Activated T-cell treated with anti-CD3 and anti-CD28 coated beads, Interleukin-2, amount 50 U/mL, for 24 hours (primary cell): ENCODE data around the gene STK10.

ENCODE experiments used
- DNase-seq: peaks from one replicate; pipeline ENCODE4 v3.0.0-alpha.2; 2020
- H3K27ac Mint-ChIP-seq: 2 replicates; pipeline ENCODE4 v1.8.0; 2020; ENCODE audit warnings: mild to moderate bottlenecking, mixed read lengths
- H3K27me3 Mint-ChIP-seq: 2 replicates; pipeline ENCODE4 v1.8.0; 2020; ENCODE audit warnings: mixed read lengths
- H3K36me3 Mint-ChIP-seq: 2 replicates; pipeline ENCODE4 v1.8.0; 2020; ENCODE audit warnings: low read depth, mixed read lengths
- H3K4me1 Mint-ChIP-seq: 2 replicates; pipeline ENCODE4 v1.8.0; 2020; ENCODE audit warnings: low read depth, mixed read lengths
- H3K4me3 Mint-ChIP-seq: 2 replicates; pipeline ENCODE4 v1.8.0; 2020; ENCODE audit warnings: mild to moderate bottlenecking, moderate library complexity, mixed read lengths
- H3K9me3 Mint-ChIP-seq: 2 replicates; pipeline ENCODE4 v1.8.0; 2020; ENCODE audit warnings: mixed read lengths

Gene STK10

DNA sequence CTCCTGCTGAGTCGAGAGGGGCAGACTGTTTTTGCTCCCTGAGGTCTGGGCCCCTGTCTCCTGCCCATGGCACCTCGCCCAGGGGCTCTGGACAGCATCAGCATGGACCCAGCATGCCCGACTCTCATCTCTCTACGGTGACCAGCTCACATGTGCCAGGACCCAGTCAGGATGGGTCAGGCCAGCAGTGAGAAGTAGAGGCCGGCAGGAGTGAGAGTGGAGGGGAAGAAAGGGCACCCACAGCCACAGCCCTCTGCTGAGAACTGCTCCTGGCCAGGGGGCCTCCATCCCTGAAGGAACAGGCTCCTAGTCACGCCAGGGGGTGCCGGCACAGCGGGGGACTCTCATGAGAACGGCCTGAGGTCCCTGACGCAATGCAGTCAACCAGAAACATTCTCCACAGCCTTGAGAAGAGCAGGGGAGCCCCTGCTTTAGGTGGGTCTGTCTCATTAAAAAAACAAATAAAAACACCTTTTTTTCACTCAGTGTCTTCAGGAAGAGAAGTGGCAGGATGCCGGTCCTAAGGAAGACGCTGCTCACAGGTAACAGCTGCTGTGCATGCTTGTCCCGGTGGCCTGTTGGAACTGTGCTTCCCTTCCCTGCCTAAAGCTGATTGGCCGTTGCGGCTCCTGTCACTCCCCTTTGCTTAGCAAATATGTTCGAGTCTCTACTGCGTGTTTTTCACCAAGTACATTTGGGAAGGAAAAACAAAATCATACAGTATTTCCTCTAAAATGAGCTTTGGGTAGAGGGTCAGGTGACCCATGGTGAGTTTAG, 95.9 kb downstream of the STK10 start:
- peak overlapping the region; percentile 33 for H3K27ac Mint-ChIP-seq
- H3K4me1 Mint-ChIP-seq: peaks cover 6% of the 10 kb centered on the region
- DNase-seq: no peak

DNA sequence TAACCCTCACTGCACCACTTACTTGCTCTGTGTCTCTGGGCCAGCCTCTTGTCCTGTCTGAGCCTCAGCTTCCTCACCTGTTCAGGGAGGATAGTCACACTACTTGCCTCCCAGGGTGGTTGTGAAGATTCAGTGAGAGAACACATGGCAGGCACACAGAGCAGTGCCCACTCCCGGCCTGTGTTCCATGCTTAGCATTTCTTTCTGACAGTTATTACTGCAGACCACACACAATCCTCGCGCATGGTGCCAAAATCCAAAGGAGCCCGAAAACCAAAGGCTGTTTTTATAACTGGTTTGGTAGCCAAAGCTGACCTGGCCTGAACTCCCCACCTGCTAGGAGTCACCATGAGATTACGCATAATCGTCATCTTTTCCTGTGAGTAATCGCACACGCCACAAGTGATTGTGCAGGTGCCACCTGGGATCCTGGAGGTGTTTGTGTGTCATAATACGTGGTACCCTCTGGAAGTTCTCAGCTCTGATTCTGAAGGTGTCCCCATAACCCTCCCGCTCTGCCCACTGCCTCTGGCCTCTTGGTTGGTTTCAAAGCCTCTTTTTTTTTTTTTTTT, 97.0 kb downstream of the STK10 start:
- DNase-seq: no peak
- Mint-ChIP-seq H3K27me3 (no peaks in the 10 kb centered on the region), H3K4me3 (no peak overlapping the region)

More for the DNA sequence above, 95.9 kb downstream of the STK10 start:
- Mint-ChIP-seq H3K4me3 (no peak overlapping the region), H3K36me3 (peaks cover 74% of the 10 kb centered on the region), H3K27me3 (no peaks in the 10 kb centered on the region), H3K9me3 (no peaks in the 10 kb centered on the region)

DNA sequence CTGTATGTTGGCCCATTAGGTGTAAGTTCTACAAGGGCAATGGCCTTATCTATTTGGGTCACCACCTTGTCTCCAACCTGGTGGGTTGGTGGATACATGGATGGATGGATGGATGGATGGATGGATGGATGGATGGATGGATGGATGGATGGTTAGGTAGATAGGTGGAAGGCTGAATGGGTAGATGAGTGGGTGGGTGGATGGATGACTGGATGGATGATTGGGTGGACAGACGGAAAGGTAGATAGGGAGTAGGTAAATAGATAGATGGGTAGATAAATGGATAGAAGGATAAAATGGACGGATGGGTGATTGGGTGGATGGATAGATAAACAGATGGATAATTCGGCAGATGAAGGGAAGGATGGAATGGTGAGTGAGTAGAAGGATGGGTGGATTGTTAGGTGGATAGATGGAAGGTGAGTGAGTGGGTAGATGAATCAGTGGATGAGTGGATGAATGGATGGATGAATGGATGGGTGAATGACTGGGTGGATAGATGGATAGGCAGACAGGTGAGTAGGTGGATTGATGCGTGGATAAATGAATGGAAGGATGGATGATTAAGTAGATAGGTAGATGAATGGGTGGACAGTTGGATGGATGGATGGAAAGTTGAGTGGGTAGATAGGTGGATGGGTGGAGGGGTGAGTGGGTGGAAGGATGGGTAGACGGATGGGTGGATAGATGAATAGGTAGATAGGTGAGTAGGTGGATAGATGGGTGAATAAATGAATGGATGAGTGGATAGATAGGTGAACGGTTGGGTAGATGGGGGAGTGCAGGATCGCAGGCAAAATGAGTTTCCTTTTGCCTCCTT, 98.5 kb downstream of the STK10 start:
- Mint-ChIP-seq H3K36me3 (peaks cover 62% of the 10 kb centered on the region), H3K4me1 (peaks cover 13% of the 10 kb centered on the region), H3K27ac (peak overlapping the region; percentile 50)

More for the DNA sequence above, 97.0 kb downstream of the STK10 start:
- H3K4me1 Mint-ChIP-seq: peaks cover 10% of the 10 kb centered on the region
- H3K36me3 Mint-ChIP-seq: peaks cover 74% of the 10 kb centered on the region
- H3K27ac Mint-ChIP-seq: peak overlapping the region; percentile 73
- H3K9me3 Mint-ChIP-seq: no peaks in the 10 kb centered on the region

DNA sequence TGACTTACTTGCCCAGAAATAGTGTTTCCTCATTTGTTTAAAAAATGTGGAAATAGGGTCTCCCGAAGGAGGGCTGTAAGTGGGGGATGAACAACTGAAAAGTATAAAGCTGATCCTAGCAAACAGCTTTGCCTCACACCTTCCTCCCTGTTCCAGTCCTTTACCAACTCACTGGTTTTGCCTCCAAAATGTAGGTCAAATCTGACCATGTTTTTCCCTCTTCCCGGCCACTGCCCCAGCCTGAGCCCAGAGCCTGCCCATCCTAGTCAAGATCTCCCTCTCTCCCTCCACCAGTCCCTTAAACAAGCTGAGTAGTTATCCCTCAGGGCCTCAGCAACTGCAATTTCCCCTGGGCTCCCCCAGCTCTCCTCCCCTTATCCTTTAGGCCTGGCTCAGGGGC, 99.2 kb downstream of the STK10 start:
- Mint-ChIP-seq H3K4me1 (peaks cover 13% of the 10 kb centered on the region), H3K27me3 (no peaks in the 10 kb centered on the region), H3K36me3 (peaks cover 61% of the 10 kb centered on the region), H3K4me3 (no peak overlapping the region), H3K9me3 (no peaks in the 10 kb centered on the region), H3K27ac (peak overlapping the region; percentile 50)
- DNase-seq: peak; percentile 23

More for the DNA sequence above, 98.5 kb downstream of the STK10 start:
- DNase-seq: no peak
- H3K27me3 Mint-ChIP-seq: no peaks in the 10 kb centered on the region
- H3K4me3 Mint-ChIP-seq: no peak overlapping the region
- H3K9me3 Mint-ChIP-seq: no peaks in the 10 kb centered on the region

DNA sequence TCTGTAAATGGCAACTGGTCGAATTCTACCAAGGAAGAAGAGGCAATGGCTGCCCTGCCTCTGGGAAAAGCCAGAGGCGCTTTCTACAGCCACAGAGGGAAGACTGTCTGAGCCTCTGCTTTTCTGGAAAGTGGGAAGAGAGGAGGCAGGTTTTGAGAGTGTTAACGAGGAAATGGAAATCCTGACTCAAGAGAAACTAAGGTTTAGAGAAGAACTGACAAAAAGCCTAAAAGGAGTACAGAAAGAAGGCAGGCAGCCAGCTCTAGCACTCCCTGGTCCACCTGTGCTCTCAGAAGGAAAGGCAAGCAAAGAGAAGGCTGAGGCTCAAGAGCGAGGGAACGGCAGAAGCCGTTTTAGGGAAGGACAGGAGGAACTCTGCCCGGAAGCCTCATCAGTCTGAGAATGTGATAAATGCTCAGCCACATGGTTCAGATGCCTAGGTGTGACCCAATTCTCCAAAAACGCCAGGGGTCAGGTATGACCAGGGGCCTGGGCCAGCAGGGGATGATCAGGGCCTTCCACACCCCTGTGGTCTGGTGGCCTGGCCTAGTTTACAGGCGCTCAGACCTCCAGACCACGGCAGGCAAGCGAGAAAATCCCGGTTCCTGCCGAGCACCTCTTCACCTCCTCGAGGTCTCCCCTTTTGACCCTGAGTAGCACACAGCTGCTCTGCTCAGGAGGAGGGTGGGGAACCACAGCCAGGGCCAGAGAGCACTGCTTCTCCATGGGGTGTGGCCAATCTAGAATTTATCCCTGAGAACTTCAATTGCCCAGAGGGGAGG, 101.6 kb downstream of the STK10 start:
- H3K27ac Mint-ChIP-seq: peak overlapping the region; percentile 79
- DNase-seq: no peak
- peaks cover 13% of the 10 kb centered on the region for H3K4me1 Mint-ChIP-seq
- peaks cover 56% of the 10 kb centered on the region for H3K36me3 Mint-ChIP-seq
- no peaks in the 10 kb centered on the region for H3K9me3 Mint-ChIP-seq
- no peak overlapping the region for H3K4me3 Mint-ChIP-seq
- no peaks in the 10 kb centered on the region for H3K27me3 Mint-ChIP-seq

DNA sequence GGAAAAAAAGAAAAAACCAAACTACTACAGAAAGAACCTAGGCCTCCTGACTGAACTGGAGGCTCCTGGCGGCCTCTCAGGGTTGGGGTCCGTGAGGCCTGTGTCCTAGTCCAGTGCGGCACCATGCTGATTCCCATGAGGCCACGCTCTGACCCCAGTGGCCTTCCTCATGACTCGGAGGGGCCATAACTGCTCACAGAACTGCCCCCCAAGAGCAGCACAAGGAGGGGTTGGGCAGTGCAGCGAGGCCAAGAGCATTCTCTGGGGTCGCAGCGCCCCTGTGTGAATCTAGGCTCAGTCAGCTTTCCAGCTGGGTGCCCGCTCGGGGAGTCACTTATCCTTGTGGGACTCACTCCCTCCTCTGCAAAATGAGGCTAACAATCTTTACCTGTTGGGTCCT, 102.3 kb downstream of the STK10 start:
- H3K4me3 Mint-ChIP-seq: no peak overlapping the region
- no peaks in the 10 kb centered on the region for H3K9me3 Mint-ChIP-seq
- H3K27me3 Mint-ChIP-seq: no peaks in the 10 kb centered on the region
- H3K27ac Mint-ChIP-seq: peak overlapping the region; percentile 79
- DNase-seq: no peak
- peaks cover 56% of the 10 kb centered on the region for H3K36me3 Mint-ChIP-seq
- peaks cover 9% of the 10 kb centered on the region for H3K4me1 Mint-ChIP-seq

DNA sequence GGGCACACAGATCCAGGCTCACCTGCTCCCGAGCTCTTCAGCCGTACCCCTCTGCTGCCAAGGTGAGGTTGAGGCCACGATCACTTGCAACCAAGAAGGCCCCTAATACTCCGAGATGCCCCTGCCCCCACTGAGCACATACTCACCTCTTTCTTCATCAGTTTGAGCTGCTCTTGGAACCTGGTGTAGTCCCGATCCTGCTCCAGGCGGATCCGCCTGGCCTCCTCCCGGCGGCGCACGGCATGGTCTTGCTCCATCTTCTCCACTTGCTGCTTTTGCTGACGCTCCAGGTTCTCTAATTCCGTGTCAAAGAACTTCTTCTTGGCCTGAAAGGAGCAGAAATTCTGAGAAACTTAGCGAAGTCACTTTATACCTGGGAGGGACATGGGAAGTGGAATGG, 105.8 kb downstream of the STK10 start:
- Mint-ChIP-seq H3K4me1 (peaks cover 29% of the 10 kb centered on the region), H3K36me3 (peaks cover 70% of the 10 kb centered on the region), H3K4me3 (no peak overlapping the region), H3K9me3 (no peaks in the 10 kb centered on the region), H3K27me3 (no peaks in the 10 kb centered on the region), H3K27ac (peak overlapping the region; percentile 73)
- peak; percentile 21 for DNase-seq

DNA sequence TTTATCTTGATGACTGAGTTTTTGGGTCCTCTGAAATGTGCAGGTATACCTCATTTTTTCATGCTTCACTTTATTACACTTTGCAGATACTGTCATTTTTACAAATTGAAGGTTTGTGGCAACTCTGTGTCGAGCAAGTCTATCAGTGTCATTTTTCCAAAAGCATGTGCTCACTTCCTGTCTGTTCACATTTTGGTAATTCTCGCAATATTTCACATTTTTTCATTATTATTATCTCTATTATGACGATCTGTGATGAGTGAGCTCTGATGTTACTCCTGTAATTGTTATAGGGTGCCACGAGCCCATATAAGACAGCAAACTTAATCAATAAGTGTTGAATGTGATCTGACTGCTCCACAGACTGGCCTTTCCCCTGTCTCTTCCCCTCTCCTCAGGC, 108.1 kb downstream of the STK10 start:
- no peak for DNase-seq
- Mint-ChIP-seq H3K4me1 (peaks cover 22% of the 10 kb centered on the region), H3K36me3 (peaks cover 80% of the 10 kb centered on the region), H3K4me3 (no peak overlapping the region), H3K27ac (peak overlapping the region; percentile 56), H3K9me3 (no peaks in the 10 kb centered on the region), H3K27me3 (no peaks in the 10 kb centered on the region)

DNA sequence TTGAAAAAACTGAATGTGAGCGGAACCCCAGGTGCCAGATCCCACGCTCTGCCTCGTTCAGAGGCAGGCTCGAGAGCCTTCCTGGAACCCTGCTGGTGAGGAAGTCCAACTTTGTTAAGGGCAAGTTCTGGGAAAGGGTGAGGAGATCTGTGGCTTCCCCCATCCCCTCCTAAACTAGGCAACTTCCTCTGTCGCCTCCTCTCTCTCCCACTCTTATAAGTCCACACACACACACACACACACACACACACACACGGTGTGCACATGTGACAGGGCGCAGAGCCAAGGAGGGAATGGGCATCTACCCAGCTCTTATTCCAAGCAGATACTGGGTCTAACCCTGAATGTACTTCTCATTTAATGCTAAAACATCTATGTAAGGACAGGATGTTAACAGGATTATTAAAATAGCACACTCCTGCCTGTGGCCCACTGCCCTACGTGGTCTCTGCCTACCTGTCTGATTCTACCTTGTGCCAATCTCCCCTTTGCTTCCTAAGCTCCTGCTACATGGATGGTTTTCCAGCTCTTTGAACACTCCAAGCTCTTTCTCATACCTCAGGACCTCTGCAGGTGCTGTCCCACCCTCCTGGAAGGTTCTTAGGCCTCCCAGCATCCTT, 109.2 kb downstream of the STK10 start:
- no peak for DNase-seq

DNA sequence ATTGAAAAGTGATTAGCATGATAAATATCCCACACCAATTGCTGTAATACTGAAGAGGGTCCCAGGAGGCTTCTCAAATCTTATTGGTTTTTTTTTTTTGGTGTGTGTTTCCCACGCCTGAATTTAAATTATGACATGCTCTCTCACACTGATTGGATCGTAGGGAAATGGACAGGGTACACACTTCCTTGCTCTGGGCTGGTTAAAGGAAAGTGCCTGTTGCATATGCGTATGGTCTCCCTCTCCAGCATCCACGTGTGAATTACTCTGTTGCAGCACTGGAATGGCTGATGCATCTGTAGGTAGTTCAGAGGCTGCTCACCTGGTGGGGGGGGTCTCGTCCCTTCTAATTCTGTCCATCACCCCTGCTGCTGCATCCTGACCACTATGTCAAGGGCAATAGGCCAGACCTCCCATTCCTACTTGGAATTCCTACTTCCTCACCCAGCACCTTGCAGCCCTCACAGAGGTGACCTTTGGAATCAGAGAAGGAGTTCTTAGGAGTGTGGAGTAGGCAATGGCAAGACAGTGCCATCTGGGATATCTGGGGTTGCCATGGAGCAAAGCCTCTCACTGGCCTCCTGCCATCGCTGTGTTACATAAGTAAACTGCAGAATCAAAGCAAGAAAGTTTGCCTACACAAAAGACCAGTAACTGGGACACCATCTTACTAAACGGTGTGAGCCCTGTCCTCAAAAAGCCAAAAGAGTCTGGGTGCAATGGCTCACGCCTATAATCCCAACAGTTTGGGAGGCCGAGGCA, 110.2 kb downstream of the STK10 start:
- H3K27ac Mint-ChIP-seq: peak overlapping the region; percentile 92
- no peak for DNase-seq
- peaks cover 84% of the 10 kb centered on the region for H3K36me3 Mint-ChIP-seq
- H3K9me3 Mint-ChIP-seq: no peaks in the 10 kb centered on the region
- peaks cover 22% of the 10 kb centered on the region for H3K4me1 Mint-ChIP-seq
- no peaks in the 10 kb centered on the region for H3K27me3 Mint-ChIP-seq
- H3K4me3 Mint-ChIP-seq: no peak overlapping the region

More for the DNA sequence above, 109.2 kb downstream of the STK10 start:
- Mint-ChIP-seq H3K9me3 (no peaks in the 10 kb centered on the region), H3K36me3 (peaks cover 86% of the 10 kb centered on the region), H3K4me1 (peaks cover 22% of the 10 kb centered on the region), H3K27ac (peak overlapping the region; percentile 92), H3K27me3 (no peaks in the 10 kb centered on the region), H3K4me3 (no peak overlapping the region)

DNA sequence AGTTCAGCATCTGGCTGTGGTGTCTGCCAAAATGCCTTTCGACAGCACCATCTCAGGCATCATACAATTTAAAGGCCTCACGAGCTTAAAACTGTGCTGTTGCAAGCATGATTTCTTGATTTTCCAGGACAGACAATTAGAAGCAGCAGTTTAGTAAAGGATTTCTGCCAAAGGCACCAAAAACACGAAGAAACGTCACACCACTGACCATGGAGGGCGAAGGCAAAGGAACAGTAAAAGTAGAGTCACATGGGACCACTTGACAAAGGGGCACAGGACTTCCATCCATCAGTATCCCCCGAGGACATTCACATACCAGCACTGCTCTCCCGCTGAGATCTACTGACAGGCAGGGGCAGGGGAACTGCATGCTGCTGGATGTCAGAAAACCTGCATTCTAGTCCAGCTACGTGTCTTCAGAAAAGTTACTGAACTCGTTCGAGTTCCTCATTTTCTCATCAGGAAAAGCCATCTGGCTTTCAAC, 111.2 kb downstream of the STK10 start:
- Mint-ChIP-seq H3K4me1 (peaks cover 27% of the 10 kb centered on the region), H3K9me3 (no peaks in the 10 kb centered on the region), H3K27ac (peak overlapping the region; percentile 66), H3K4me3 (no peak overlapping the region), H3K27me3 (no peaks in the 10 kb centered on the region), H3K36me3 (peaks cover 80% of the 10 kb centered on the region)
- DNase-seq: no peak

DNA sequence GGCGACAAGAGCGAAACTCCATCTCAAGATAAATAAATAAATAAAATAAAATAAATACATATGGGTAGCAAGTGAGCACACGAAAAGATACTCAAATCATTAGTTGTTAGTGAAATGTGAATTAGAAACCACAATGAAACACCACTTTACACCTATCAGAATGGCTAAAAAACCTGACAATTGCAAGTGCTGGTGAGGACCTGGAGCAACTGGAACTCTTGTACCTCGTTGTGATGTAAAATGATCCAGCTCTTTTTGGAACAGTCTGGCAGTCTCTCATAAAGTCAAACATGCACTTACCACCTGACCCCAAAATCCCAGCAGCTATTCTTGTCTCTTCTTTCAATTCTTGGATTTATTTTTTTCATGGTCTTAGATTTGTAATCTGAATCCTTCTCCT, 112.4 kb downstream of the STK10 start:
- Mint-ChIP-seq H3K4me3 (no peak overlapping the region), H3K27me3 (no peaks in the 10 kb centered on the region), H3K9me3 (no peaks in the 10 kb centered on the region), H3K4me1 (peaks cover 33% of the 10 kb centered on the region), H3K27ac (peak overlapping the region; percentile 74), H3K36me3 (peaks cover 77% of the 10 kb centered on the region)
- no peak for DNase-seq

DNA sequence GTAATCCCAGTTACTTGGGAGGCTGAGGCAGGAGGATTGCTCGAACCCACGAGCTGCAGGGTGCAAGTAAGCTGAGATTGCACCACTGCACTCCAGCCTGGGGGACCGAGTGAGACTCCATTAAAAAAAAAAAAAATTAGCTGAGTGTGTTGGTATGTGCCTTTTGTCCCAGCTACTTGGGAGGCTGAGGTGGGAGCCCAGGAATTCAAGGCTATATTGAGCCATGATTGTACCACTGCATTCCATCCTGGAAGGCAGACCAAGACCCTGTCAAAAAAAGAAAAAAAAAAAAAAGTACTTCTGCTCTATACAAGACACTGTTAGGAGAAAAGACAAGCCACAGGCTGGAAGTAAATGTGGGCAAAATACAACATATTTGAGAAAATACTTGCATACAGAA, 113.1 kb downstream of the STK10 start:
- Mint-ChIP-seq H3K4me1 (peaks cover 32% of the 10 kb centered on the region), H3K36me3 (peaks cover 75% of the 10 kb centered on the region), H3K4me3 (no peak overlapping the region), H3K9me3 (no peaks in the 10 kb centered on the region), H3K27ac (no peak overlapping the region), H3K27me3 (no peaks in the 10 kb centered on the region)
- no peak for DNase-seq
